OCI-LY3 (cell line): Measurements from ENCODE around the gene PAIP2.

Experiments
- CTCF ChIP-seq: fragments of 200-600, 300-600 bp; sonication (generic); IDR thresholded peaks from 2 replicates; pipeline ENCODE4 v1.5.1; 2014; ENCODE audit warnings: antibody characterized with exemption, low read length, low read depth
- EZH2phosphoT487 ChIP-seq: fragments of 200-600 bp; shearing (Covaris generic); IDR thresholded peaks from 2 replicates; pipeline ENCODE4 v1.6.1; 2018; ENCODE audit warnings: antibody characterized with exemption, mixed run types, low read depth

GRCh38 chr5:139312075-139312474 lies 29.6 kb upstream of the PAIP2 start:
- TF ChIP-seq EZH2phosphoT487 = no peak
- no peak for TF ChIP-seq CTCF
